ENCODE measurements around the gene MRPS10.
A peak's percentile ranks its signal among the peaks of the same experiment; 100 is the strongest.
"Not testable (repeated sequence)": the region's sequence is repeated elsewhere in the genome, so short reads cannot be mapped to it uniquely, and the experiment has no call there.

MRPS10 gene

DNA sequence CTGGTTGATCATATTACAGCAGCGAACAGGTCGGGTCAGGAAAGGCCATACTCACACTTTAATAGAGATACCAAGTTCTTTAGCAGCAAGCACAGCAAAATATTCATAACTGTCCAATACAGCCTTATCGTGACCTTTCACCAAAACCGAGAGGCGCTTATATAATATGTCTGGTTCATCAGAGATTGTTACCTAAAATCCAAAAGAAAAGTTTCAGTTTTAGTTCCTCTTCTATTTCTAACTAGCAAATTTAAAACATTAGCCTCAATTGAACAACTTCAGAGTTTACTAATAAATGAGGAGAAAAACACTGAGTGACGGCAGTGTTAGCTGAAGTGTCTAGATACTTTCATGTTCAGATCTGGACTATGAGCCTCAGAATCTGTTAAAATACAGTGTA, 5.9 kb downstream of the MRPS10 start:
- DNase-seq = no peak

DNA sequence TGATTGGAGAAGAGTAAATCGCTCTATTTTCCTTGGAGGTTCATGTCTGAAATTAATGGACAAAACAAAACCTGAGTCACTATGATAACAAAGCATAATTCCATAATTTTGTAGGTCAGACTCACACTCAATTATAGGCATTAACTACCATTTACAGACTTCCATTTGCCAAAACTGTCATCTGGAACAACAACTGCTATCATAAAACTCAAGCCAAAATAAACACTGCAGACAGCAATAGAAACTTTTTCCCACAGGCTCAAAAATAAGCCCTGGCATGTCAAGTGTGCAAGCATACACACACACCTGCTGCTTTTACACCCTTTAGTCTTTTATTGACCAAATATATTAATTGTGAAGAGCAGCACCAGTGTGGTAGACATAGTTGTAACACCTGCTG, 7.1 kb downstream of the MRPS10 start:
- no peak for DNase-seq

DNA sequence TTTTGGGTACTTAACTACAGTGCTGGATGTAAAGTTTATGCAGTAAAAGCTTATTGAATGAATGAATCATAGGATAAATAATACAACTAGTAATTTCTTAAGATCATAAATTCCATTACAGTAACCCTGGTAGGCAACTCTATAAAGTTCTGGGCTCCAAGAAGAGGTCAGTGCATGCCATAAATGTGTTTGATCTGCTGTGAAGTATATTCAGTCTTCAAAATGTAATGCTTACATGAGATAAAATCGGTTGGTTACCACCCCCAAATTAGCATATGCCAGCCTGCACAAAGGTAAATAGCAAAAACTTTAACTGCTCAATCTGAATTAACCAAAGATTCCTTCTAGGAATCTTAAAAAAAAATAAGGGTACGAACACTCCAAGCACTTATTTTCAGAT, 10.1 kb downstream of the MRPS10 start:
- not testable (repeated sequence) for DNase-seq

DNA sequence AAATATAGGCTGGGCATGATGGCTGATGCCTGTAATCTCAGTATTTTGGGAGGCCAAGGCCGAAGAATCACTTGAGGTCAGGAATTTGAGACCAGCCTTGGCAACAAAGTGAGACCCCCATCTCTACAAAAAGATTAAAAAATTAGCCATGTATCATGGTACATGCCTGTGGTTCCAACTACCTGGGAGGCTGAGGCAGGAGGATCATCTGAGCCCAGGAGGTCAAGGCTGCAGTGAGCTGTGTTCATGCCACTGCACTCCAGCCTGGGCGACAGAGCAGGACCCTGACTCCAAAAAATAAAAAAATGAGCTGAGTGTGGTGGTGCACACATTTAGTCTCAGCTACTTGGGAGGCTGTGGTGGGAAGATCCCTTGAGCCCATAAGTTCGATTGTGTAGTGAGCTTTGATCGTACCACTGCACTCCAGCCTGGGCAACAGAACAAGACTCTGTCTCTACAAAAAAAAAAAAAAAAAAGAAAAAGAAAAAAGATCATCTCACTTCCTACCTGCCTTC, 12.8 kb downstream of the MRPS10 start:
- no peak for DNase-seq

DNA sequence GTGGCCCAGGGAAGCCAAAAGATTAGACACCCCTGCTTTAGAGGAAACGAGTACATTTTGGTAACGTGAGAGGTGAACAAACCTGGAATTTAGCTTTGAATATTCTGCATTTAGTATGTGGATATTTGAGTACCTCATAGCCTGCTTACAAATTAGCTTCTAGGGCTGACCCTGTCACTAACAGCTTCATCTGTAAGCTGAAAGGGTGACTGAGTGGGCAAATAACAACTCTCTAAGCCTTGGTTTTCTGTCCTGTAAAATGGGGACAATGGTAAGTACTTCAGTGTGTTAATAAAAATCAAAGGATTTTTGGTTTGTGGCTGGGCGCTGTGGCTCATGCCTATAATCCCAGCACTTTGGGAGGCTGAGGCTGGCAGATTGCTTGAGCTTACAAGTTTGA, 14.5 kb downstream of the MRPS10 start:
- DNase-seq = no peak

DNA sequence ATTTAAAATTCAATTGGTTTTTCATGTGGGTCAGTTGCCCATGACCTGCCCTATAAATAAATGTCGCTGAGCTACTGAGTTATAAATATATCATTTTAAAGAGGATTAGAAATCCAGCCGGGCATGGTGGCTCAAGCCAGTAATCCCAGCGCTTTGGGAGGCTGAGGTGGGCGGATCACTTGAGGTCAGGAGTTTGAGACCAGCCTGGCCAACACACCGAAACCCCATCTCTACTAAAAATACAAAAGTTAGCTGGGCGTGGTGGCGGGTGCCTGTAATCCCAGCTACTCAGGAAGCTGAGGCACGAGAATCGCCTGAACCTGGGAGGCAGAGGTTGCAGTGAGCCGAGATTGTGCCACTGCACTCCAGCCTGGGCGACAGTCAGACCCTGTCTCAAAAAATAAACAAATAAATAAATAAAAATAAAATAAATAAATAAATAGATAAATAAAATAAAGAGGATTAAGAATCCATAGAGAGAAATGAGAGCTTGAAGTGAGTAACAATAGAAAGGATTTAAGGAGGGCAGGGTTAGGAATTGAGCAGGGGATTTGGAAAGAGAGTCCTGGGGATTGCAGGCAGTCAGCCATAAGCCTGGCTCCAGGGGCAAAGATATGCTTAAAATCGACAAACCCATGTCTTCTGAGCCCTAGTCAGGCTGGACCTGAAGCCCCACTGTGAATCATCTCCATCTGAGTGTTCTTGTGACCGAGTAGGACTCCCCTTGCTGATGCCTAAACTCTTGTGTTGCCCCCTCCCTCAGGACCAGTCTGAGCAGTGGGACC, 15.3 kb downstream of the MRPS10 start:
- DNase-seq = not testable (repeated sequence)

DNA sequence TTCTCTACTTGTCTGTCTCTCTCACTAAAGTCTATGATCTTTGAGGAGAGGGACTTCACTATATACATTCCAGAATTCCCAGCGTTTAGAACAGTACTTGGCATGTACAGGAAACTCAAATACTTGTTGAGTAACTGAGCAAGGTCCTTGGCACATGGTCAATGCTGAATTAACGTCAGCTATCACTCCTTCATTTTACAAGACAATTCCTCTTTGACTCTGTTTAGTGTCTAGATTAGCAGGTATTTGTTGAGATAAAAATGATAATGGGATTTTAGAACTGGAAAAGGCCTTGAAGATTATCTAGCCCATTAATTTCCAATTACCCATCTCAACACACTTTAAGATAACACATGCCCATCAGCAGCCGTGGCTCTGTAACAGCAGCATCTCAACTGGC, 16.3 kb downstream of the MRPS10 start:
- no peak for DNase-seq

DNA sequence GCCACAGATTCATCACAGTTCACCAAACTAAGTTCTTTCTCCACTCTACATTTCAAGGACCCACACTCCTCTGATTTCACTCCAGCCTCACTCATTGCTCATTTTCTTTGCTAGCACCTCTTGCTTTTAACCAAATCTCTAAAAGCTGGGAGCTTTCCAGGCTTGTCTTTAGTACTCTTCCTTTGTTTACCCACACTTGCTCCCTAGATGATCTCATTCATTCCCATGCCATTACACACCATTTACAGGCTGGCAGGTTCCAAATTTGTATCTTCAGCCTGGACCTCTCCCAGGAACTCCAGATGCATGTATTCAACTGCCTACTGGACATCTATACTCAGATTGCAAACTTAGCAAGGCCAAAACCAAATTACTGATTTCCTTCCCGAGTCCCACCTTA, 17.6 kb downstream of the MRPS10 start:
- DNase-seq = no peak

DNA sequence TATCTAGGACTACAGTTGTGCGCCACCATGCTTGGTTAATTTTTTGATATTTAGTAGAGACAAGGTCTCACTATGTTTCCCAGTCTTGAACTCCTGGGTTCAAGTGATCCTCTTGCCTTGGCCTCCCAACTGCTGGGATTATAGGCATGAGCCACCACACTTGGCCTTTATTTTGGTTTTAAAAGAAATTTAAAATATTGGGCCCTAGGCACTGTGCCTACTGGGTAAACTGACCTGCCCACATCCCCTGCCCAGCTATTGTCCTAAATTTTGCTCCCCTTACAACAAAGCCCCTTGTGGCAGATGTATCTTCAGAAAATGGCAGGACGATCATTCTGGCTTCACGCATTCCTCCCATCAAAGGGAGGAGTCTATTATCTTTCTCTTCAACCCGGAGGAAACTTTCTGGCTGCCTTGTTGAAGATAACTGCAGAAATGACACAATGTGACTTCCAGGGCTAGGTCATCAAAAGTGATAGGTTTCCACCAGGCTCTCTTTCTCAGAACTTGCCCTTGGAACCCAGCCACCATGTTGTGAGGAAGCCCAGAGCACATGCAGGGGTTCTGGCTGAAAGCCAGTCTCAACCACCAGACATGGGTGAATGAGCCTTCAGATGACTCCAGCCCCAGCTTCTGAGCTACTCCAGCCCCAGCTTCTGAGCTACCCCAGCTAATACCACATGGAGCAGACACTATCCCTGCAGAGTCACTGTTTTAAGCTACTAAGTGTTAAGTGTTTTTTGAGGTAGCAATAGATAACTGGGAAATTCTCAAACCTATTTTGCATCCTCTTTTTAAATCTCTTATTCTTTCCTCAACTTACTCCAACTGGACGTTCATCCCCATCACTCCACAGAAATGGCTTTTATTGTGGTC, 18.3 kb downstream of the MRPS10 start:
- no peak for DNase-seq

DNA sequence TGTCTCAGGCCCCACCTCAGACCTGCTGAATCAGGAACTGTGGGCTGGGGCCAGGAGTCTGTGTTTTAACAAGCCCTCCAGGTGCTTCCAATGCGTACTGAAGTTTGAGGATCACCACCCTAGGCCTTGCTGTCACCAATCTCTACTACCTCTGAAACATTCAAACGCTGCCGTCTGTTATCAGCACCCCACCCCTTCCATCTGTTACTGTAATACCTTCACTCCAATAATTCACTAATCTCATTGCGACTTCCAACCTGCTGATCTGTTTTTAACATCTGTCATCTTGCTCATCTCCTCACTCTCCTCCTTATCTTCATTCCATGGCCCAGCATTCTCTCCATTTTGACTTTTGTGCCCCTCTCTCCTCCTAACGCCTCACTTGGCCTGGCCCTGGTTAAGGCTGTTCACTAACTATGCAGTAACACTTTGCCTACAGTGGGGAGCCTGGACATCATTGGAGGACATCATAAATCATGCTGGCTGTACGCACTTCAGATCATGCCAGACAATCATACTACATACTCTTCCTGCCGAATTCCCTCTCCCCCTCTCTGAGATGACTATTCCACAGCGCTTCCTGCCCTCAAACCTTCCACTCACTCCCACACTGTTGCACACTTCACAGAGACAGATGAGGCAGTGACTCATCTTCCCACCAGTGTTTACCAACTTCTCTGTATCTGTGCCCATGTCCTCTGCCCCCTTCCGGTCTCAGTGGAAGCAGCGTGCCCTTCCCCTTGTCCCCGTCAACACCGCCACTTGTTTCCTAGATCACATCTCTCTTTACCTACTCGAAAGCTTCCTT, 19.9 kb downstream of the MRPS10 start:
- no peak for DNase-seq

DNA sequence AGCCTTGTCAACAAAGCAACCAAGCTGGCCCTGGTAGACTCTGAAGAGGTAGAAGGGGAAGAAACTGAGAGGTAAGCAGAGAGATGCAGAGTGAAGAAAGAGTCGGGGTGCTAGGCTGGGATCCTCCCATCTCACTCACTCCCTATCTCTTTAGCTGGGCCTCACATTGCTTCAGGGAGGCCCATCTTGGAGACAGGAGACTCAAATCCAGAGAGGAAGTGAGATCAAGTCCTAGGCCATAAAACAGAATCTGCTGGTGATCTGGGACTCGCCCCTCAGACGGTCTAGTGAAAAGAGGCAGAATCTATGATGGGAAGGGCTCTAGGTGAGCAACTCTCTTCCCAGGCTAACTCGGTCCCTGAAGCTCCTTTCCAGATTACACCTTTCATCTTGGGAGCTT, 22.2 kb downstream of the MRPS10 start:
- no peak for DNase-seq

DNA sequence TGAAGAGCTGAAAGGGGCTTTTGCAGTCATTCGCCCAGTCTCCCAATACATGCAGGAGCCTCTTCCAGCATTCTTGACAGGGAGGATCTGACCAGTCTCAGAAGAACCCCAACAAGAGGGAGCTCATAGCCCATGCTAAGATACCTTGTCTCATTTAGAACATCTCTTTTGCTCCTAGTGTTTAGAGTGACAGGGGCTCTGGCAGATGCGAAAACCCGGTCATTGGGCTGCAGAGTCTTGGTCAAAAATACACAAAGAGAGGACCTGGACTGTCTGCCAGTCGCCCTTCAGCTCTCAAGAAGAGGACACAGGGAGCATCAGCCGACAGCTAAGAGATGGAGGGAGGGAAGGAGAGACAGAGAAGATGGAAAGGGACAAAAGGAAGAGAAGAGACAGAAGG, 23.6 kb downstream of the MRPS10 start:
- no peak for DNase-seq

DNA sequence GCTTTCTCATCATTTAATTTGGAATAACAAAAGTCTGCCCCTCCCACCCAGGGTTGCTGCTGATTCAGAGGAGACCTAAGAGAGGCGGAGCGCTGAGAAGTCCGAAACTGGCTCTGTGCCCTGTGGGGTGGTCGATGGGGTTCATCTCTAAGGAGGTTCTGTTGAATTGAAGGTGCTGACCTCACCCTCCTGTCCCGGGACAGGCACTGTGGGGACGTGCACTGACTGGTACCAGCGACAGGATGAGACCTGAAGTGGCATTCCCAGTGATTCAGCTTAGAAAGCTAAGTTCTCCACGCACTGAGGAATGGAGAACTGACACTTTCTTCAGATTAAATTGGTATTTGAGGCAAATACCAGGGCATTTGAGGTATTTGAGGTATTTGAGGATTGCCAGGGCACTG, 24.2 kb downstream of the MRPS10 start:
- no peak for DNase-seq

DNA sequence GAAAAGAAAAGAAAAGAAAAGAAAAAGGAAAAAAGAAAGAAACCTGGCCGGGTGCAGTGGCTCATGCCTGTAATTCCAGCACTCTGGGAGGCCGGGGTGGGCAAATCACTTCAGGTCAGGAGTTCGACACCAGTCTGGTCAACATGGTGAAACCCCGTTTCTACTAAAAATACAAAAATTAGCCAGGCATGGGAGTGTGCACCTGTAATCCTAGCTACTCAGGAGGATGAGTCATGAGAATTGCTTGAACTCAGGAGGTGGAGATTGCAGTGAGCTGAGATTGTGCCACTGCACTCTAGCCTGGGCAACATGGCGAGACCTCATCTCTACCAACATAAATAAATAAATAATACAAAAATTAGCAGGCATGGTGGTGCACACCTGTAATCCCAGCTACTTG, 25.3 kb downstream of the MRPS10 start:
- DNase-seq = not testable (repeated sequence)

DNA sequence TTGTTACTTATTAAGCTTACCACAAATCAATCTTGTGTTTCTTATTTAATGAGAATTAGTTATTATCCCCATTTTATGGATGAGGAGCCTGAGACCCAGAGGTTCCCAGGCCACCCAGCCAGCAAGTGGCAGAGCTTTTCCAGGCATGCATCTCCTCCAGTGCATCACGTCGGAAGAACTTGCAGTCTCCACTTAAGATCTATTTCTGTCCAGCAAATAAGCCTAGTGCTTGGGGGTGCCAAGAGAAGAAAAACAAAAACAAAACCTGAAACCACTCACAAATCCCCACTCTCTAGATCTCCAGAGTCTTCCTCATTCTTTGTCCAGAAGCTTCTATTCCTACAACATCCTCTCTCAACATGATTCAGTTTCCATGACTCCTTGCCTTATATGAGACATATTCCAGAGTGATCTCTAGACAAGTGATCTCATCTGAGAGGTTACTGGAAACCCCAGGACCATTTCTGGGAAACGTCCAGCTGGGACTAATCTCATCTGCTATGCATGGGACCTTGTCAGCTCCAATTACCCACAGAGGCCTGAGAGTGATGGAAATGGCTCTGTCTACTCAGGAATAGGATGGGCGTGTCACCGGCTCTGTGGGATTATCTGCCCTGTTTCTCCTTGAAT, 27.0 kb downstream of the MRPS10 start:
- DNase-seq = no peak

DNA sequence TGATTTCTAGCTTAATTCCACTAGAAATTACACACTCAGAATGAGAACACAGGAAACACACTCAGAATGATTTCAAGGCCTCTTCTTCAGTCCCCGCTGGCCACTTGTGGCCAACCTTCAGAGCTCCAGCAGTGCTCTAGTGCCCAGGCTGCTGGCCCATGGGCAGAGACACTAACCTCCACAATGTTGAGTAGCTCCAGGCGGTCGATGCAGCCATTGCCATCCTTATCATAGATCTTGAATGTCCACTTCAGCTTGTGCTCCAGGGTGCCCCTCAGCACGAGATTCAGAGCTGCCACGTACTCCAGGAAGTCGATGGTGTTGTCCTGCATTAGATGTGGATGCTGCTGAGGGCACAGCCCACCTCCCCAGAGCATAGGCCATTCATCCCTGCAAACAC, 29.3 kb downstream of the MRPS10 start:
- DNase-seq = no peak

DNA sequence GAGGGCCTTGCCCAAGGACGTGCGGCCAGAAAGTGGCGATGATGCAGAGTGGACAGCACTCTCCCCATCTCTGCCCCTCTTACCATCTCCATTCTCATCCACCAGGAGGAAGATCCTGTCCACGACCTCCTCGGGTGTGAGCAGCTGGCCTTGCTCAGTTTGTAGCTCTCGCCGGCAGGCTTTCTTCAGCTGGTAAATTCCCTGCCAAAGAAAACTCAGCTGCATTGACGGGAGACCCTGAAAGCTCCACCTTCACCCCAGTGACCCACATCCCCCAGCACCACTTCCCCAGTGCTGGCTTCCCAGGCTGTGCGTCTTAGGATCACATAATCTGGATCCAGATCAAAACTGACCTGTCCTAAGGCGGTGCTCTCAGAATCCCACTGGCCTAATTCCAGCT, 32.1 kb downstream of the MRPS10 start:
- peak; percentile 54 for DNase-seq

DNA sequence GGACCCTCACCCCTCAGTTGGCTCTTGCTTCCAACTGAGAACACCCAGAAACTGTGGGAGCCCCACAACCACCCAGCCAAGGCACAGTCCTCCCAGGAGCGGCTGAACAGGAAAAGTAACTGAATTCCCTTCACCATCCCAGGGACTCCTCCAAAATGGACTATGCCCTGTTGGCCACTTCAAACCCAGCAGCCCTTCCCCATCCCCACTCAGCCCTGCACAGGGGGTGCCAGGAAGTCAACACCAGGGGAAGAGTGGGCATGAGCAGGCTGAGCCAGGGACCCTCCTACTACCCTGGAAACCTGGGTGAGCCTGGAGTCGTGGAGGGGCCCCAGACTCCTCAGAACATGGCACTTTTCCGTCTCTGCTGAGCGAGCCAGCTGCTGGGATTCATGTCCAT, 33.2 kb downstream of the MRPS10 start:
- DNase-seq = no peak

DNA sequence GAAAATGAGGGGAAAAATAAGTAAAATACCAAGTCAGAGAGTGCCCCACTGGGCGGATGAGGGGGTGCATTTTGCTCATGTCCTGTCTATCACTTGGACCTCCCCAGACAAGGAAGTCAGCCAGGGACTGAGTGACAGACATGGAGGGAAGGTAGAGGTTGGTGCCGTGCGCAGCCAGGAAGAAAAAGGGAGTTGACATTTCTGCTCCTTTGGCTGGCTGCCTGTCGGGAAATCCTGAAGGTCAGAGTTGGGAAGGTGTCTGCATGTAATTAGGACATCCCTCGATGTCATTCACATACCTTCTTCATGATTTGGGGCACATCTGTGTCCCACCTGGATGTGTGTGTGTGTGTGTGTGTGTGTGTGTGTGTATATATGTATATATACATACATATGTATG, 35.6 kb downstream of the MRPS10 start:
- no peak for DNase-seq

DNA sequence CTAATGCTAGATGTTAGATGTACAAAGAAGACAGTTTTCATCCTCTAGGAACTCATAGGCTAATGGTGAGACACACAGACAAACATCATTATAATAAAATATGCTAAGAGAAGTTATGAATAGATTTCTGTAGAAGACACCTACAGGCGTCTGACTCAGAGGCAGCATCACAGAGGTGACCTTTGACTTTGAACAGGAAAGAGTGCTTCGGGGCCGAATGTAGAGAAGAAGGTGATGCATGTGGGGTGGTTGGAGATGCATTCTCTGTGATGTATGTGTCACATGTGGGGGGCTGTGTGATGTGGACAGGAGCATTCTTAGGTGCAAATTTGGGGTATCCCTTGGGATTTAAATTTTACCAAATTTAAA, 37.7 kb downstream of the MRPS10 start:
- DNase-seq = no peak

DNA sequence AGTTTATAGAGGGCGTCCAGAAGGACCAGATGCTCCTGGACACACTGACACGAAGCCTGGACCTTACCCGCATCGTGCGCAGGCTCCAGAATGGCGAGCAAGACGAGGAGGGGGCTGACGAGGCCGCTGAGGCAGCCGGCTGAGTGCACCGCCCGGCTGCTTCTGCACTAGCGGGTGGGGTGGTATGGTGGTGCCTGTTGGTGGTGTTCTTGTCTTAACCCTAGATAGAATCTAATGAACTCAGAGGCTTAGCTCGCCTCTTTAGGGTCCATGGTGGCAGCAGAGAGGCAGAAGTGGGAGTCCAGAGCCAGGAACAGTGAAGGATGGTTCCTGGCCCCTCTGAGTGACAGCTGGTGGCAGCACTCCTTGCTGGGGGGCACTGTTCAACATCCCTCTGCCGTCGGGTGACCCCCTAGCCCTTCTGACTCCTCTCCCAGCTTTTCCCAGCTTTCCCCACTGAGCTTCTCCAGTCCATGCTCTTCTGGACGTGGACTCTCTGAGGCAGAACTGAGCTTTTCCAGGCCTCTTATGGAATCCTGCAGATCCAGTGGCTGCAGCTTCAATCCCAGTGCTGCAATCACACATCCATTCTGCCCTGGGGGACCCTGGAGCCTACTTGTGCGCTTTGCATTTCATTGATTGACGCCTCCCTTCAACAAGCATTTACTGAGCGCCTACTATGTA, 38.3 kb downstream of the MRPS10 start:
- no peak for DNase-seq
